Measurements from ENCODE around the gene SKA3.

GRCh38 chr13:21176982-21177284 is 581 bp upstream of the SKA3 start:
- TF ChIP-seq ELK4 (CRISPR knock-in tag; IDR thresholded peaks at IDR 0.05; ENCODE audit: borderline replicate concordance) (no peak), HNRNPUL1 (IDR thresholded peaks at IDR 0.05; ENCODE audit: low read depth, low read length) (no peak), POLR2A (IDR thresholded peaks at IDR 0.05; ENCODE audit: insufficient read depth in 1 of 2, low read depth in 2 of 2, low read length in 2 of 2) (no peak), TBP (CRISPR knock-in tag; IDR thresholded peaks at IDR 0.05) (no peak), ZNF335 (CRISPR knock-in tag; IDR thresholded peaks at IDR 0.05) (no peak), SCMH1 (CRISPR knock-in tag; IDR thresholded peaks at IDR 0.05; ENCODE audit: borderline replicate concordance) (no peak), ATF6 (CRISPR knock-in tag; conservative IDR thresholded peaks at IDR 0.05) (no peak), TAF1 (CRISPR knock-in tag; IDR thresholded peaks at IDR 0.05) (no peak), REST (IDR thresholded peaks at IDR 0.05; ENCODE audit: borderline replicate concordance in 1 of 2, low read depth in 1 of 2, low read length in 2 of 2) (no peak)
- TF ChIP-seq, protein P1, sequence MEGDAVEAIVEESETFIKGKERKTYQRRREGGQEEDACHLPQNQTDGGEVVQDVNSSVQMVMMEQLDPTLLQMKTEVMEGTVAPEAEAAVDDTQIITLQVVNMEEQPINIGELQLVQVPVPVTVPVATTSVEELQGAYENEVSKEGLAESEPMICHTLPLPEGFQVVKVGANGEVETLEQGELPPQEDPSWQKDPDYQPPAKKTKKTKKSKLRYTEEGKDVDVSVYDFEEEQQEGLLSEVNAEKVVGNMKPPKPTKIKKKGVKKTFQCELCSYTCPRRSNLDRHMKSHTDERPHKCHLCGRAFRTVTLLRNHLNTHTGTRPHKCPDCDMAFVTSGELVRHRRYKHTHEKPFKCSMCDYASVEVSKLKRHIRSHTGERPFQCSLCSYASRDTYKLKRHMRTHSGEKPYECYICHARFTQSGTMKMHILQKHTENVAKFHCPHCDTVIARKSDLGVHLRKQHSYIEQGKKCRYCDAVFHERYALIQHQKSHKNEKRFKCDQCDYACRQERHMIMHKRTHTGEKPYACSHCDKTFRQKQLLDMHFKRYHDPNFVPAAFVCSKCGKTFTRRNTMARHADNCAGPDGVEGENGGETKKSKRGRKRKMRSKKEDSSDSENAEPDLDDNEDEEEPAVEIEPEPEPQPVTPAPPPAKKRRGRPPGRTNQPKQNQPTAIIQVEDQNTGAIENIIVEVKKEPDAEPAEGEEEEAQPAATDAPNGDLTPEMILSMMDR (CRISPR knock-in tag; IDR thresholded peaks at IDR 0.05): no peak
